K562 (cell line): ENCODE data around the gene PRTN3. TPM values are rescaled to one million over a fixed set of nuclear protein-coding genes. Genes with fewer than 3 reads are reported as not detected.
A peak's percentile ranks its signal among the peaks of the same experiment; 100 is the strongest.

Source experiments
- BCOR ChIP-seq: fragments of 450-650 bp; IDR thresholded peaks from 2 replicates; pipeline ENCODE4 v1.6.1; 2016
- FOXJ3 ChIP-seq: sonication (generic); formaldehyde crosslinking; IDR thresholded peaks from 2 replicates; pipeline ENCODE4 v1.4.0; 2020; ENCODE audit warnings: mild to moderate bottlenecking, missing genetic modification reagents
- HDGF ChIP-seq: fragments of 450-650 bp; IDR thresholded peaks from 2 replicates; pipeline ENCODE4 v1.6.1; 2016
- HIVEP1 ChIP-seq: fragments of 250-450 bp; sonication (Bioruptor Pico); IDR thresholded peaks from 2 replicates; pipeline ENCODE4 v1.4.0; 2020; ENCODE audit warnings: mild to moderate bottlenecking
- ILK ChIP-seq: fragments of 450-650 bp; IDR thresholded peaks from 2 replicates; pipeline ENCODE4 v1.6.1; 2016; ENCODE audit warnings: missing genetic modification characterization, low read depth, mild to moderate bottlenecking, missing compliant biosample characterization, moderate library complexity, borderline replicate concordance
- KLF10 ChIP-seq: fragments of 250-450 bp; sonication (Bioruptor Pico); IDR thresholded peaks from 2 replicates; pipeline ENCODE4 v1.6.1; 2021; ENCODE audit warnings: matching md5 sums
- NFRKB ChIP-seq: fragments of 450-650 bp; IDR thresholded peaks from 2 replicates; pipeline ENCODE4 v1.6.1; 2016; ENCODE audit warnings: low read depth
- NRF1 ChIP-seq, 2 experiments: fragments of 450-650 bp; IDR thresholded peaks in 1 of 2; conservative IDR thresholded peaks in 1 of 2; 2 replicates each; pipeline ENCODE4 v1.6.1; 2014; ENCODE audit warnings: mild to moderate bottlenecking in 2 of 2
- RBM14 ChIP-seq: fragments of 200-400 bp; formaldehyde crosslinking; IDR thresholded peaks from 2 replicates; pipeline ENCODE4 v1.6.1; 2018; ENCODE audit warnings: low read depth, mild to moderate bottlenecking, low read length, moderate library complexity, borderline replicate concordance; ENCODE audit not compliant: insufficient read depth
- RBM25 ChIP-seq: fragments of 200-400 bp; formaldehyde crosslinking; IDR thresholded peaks from 2 replicates; pipeline ENCODE4 v1.6.1; 2018; ENCODE audit warnings: low read length, low read depth, moderate library complexity; ENCODE audit not compliant: severe bottlenecking
- RUNX1 ChIP-seq: sonication (generic); IDR thresholded peaks from 2 replicates; pipeline ENCODE4 v1.6.1; 2016; ENCODE audit warnings: antibody characterized with exemption, low read depth
- ZBTB1 ChIP-seq: sonication (generic); formaldehyde crosslinking; IDR thresholded peaks from 2 replicates; pipeline ENCODE4 v1.8.1; 2023; ENCODE audit warnings: missing genetic modification reagents, low read depth, mild to moderate bottlenecking, borderline replicate concordance
- ZFP1 ChIP-seq: fragments of 450-650 bp; formaldehyde crosslinking; IDR thresholded peaks from 2 replicates; pipeline ENCODE4 v1.4.0; 2020; ENCODE audit warnings: mild to moderate bottlenecking, mixed read lengths
- ZNF12 ChIP-seq: sonication (generic); formaldehyde crosslinking; IDR thresholded peaks from 2 replicates; pipeline ENCODE4 v1.4.0; 2020; ENCODE audit warnings: mild to moderate bottlenecking, missing genetic modification reagents
- ZNF174 ChIP-seq: fragments of 250-450 bp; sonication (Bioruptor Pico); IDR thresholded peaks from 2 replicates; pipeline ENCODE4 v1.4.0; 2020; ENCODE audit warnings: mild to moderate bottlenecking
- ZNF217 ChIP-seq: sonication (generic); formaldehyde crosslinking; IDR thresholded peaks from 2 replicates; pipeline ENCODE4 v1.8.0; 2022; ENCODE audit warnings: mild to moderate bottlenecking, missing genetic modification reagents
- ZNF274 ChIP-seq: IDR thresholded peaks from 2 replicates; pipeline ENCODE4 v1.6.1; 2011; ENCODE audit warnings: low read depth, mild to moderate bottlenecking, low read length, moderate library complexity, borderline replicate concordance
- ZNF3 ChIP-seq: fragments of 250-450 bp; sonication (Bioruptor Pico); IDR thresholded peaks from 2 replicates; pipeline ENCODE4 v1.5.0; 2021; ENCODE audit warnings: mild to moderate bottlenecking, moderate library complexity
- polyA plus RNA-seq, 8 experiments: library from polyadenylated mRNA; depleted of rRNA in 4 of 8; stranded (reverse) in 5 of 8; unstranded in 3 of 8; fragments of >200 nt; fragmentation: Nextera tagmentation in 2 of 8; fragmentation: Illumina TruSeq in 1 of 8; extraction: Ambion mirVana in 2 of 8; extraction: Trizol in 1 of 8; gene quantifications; 2 replicates each; pipeline versions ENCODE4 v1.2.1 to v1.2.3, GENCODE V29; 2011 to 2014; ENCODE audit warnings: inconsistent platforms in 1 of 8, missing spikeins in 1 of 8
- total RNA-seq, 7 experiments: library from RNA; depleted of rRNA in 6 of 7; stranded (reverse); fragments of >200 nt in 6 of 7; fragmentation: Illumina TruSeq in 2 of 7; extraction: Trizol in 2 of 7; gene quantifications; 2 replicates each; pipeline versions ENCODE4 v1.2.1 to v1.2.3, GENCODE V29; 2011 to 2021; ENCODE audit warnings: low replicate concordance in 1 of 7
- TF ChIP-seq, protein P1 (sequence below): sonication (generic); formaldehyde crosslinking; IDR thresholded peaks from 2 replicates; pipeline ENCODE4 v1.8.0; 2023; ENCODE audit warnings: mild to moderate bottlenecking, missing genetic modification reagents
- TF ChIP-seq, protein P2 (sequence below): fragments of 250-450 bp; sonication (Bioruptor Pico); IDR thresholded peaks from 2 replicates; pipeline ENCODE4 v1.5.0; 2020; ENCODE audit warnings: mild to moderate bottlenecking
- TF ChIP-seq, protein P3 (sequence below), 2 experiments: fragments of 450-650 bp; conservative IDR thresholded peaks; 2 replicates each; pipeline ENCODE4 v1.6.1; 2017; ENCODE audit warnings: mild to moderate bottlenecking in 2 of 2, moderate library complexity in 2 of 2
- TF ChIP-seq, protein P4 (sequence below): sonication (generic); formaldehyde crosslinking; IDR thresholded peaks from 2 replicates; pipeline ENCODE4 v1.8.0; 2022; ENCODE audit warnings: missing genetic modification reagents, mild to moderate bottlenecking, moderate library complexity, borderline replicate concordance

Gene PRTN3
- total and polyA plus RNA-seq, 9 of the 15 experiments (the other 6 are each of a cell fraction or from before 2014, with no cell fraction given): 0.14 to 0.86 (median 0.43) TPM; not detected in 3

DNA sequence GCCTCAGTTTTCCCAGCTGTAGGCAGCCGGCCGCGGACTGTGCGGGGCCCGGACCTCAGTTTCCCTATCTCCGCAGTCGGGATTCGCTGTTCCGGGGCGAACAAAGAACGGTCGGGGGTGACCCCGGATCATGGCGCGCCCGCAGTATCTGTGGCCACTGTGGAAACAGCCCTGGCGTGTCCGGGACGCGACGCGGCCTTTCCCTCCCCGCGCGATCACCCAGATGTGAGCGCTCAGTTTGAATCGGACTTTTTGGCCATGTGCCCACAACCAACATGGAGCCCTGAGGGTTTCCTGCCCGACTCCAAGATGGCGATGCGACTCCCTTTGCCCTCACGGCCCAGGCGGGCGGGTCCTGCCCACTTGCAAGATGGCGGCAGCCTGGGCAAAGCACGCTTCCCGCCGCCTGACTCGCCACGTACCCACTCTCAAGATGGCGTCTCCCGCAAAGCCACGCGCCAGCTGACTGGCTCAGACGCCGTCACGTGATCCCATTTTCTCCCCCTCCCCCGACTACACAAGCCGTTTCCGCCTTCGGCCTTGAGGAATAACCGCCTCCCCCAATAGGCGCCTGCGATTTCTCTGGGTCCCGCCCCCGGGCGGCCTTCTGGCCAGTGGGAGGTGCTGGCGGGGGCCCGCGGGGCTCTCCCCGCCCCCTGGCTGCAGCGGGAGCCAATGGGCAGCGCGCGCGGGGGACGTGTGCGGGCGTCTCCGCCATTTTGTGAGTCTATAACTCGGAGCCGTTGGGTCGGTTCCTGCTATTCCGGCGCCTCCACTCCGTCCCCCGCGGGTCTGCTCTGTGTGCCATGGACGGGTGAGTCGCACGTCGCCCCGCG, 43.9 kb upstream of the PRTN3 start, which contains the start of gene PTBP1 (continued):
- TF ChIP-seq, protein P1, sequence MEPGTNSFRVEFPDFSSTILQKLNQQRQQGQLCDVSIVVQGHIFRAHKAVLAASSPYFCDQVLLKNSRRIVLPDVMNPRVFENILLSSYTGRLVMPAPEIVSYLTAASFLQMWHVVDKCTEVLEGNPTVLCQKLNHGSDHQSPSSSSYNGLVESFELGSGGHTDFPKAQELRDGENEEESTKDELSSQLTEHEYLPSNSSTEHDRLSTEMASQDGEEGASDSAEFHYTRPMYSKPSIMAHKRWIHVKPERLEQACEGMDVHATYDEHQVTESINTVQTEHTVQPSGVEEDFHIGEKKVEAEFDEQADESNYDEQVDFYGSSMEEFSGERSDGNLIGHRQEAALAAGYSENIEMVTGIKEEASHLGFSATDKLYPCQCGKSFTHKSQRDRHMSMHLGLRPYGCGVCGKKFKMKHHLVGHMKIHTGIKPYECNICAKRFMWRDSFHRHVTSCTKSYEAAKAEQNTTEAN: no peak
- no peak for TF ChIP-seq FOXJ3 (CRISPR knock-in tag)
- no peak for TF ChIP-seq KLF10
- TF ChIP-seq, protein P2, sequence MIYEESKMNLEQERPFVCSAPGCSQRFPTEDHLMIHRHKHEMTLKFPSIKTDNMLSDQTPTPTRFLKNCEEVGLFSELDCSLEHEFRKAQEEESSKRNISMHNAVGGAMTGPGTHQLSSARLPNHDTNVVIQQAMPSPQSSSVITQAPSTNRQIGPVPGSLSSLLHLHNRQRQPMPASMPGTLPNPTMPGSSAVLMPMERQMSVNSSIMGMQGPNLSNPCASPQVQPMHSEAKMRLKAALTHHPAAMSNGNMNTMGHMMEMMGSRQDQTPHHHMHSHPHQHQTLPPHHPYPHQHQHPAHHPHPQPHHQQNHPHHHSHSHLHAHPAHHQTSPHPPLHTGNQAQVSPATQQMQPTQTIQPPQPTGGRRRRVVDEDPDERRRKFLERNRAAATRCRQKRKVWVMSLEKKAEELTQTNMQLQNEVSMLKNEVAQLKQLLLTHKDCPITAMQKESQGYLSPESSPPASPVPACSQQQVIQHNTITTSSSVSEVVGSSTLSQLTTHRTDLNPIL: no peak
- peak; percentile 38; the same call in 1 of the 2 replicates for TF ChIP-seq RUNX1
- TF ChIP-seq RBM14: no peak
- peak; percentile 96; the same call in 1 of the 2 replicates for TF ChIP-seq NFRKB
- TF ChIP-seq ILK: no peak
- no peak for TF ChIP-seq HDGF
- TF ChIP-seq NRF1 (conservative IDR thresholded peaks at IDR 0.05 in 1 of 2, IDR thresholded peaks at IDR 0.05 in 1 of 2): peak; percentile 76 to 77
- TF ChIP-seq ZBTB1 (CRISPR knock-in tag): peak; percentile 69; the same call in 1 of the 2 replicates
- TF ChIP-seq ZNF217 (CRISPR knock-in tag): no peak
- no peak for TF ChIP-seq ZFP1
- no peak for TF ChIP-seq ZNF3 (CRISPR knock-in tag)
- TF ChIP-seq HIVEP1 (CRISPR knock-in tag): no peak
- 0 out of 2 replicates have a peak, but pooled peaks have one; percentile 44 for TF ChIP-seq ZNF12
- TF ChIP-seq BCOR: peak; percentile 60
- TF ChIP-seq ZNF274: no peak
- TF ChIP-seq, protein P3, sequence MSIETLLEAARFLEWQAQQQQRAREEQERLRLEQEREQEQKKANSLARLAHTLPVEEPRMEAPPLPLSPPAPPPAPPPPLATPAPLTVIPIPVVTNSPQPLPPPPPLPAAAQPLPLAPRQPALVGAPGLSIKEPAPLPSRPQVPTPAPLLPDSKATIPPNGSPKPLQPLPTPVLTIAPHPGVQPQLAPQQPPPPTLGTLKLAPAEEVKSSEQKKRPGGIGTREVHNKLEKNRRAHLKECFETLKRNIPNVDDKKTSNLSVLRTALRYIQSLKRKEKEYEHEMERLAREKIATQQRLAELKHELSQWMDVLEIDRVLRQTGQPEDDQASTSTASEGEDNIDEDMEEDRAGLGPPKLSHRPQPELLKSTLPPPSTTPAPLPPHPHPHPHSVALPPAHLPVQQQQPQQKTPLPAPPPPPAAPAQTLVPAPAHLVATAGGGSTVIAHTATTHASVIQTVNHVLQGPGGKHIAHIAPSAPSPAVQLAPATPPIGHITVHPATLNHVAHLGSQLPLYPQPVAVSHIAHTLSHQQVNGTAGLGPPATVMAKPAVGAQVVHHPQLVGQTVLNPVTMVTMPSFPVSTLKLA (conservative IDR thresholded peaks at IDR 0.05): peak; percentile 97
- TF ChIP-seq ZNF174 (CRISPR knock-in tag): no peak
- TF ChIP-seq RBM25: peak; percentile 99
- TF ChIP-seq, protein P4, sequence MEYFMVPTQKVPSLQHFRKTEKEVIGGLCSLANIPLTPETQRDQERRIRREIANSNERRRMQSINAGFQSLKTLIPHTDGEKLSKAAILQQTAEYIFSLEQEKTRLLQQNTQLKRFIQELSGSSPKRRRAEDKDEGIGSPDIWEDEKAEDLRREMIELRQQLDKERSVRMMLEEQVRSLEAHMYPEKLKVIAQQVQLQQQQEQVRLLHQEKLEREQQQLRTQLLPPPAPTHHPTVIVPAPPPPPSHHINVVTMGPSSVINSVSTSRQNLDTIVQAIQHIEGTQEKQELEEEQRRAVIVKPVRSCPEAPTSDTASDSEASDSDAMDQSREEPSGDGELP: peak; percentile 98
